Caco-2 (cell line): ENCODE data around the gene COX7B2. TPM values are rescaled to one million over a fixed set of nuclear protein-coding genes. Genes with fewer than 3 reads are reported as not detected.

Source experiments
- BruUV-seq: library from RNA; stranded (reverse); fragments of 400-500 nt; replicated peaks from 2 replicates; lab custom pipeline; 2021; lab: Mats Ljungman, UMichigan
- CTCF ChIA-PET: fragments of 300-600 bp; sonication (Branson Sonifier 250); formaldehyde crosslinking; loops from one replicate; lab custom pipeline; 2022; ENCODE audit warnings: antibody characterized with exemption; lab: Charles Lee
- POLR2A ChIA-PET: fragments of 300-600 bp; sonication (Branson Sonifier 250); formaldehyde crosslinking; loops from one replicate; lab custom pipeline; 2022; ENCODE audit warnings: antibody characterized with exemption; lab: Charles Lee
- DNase-seq, 2 experiments: peaks; one replicate each; pipeline versions ENCODE4 v3.0.0 to v3.0.0-alpha.2; 2020 to 2022
- H3K27me3 ChIP-seq: replicated peaks from 2 replicates; pipeline ENCODE4 v1.6.0; 2011; ENCODE audit warnings: low read length; ENCODE audit not compliant: control insufficient read depth, insufficient read depth
- H3K36me3 ChIP-seq: 2 replicates; pipeline ENCODE4 v1.5.1; 2011; ENCODE audit warnings: low read length; ENCODE audit not compliant: control insufficient read depth, insufficient read depth
- H3K4me1 ChIP-seq: fragments of 250-450 bp; sonication (Bioruptor Pico); 2 replicates; pipeline ENCODE4 v1.5.1; 2020; ENCODE audit warnings: mild to moderate bottlenecking
- H3K4me3 ChIP-seq: 2 replicates; pipeline ENCODE4 v1.5.1; 2011; ENCODE audit warnings: low read depth, mild to moderate bottlenecking, control low read depth, low read length
- H3K9me3 ChIP-seq: fragments of 250-450 bp; sonication (Bioruptor Pico); 2 replicates; pipeline ENCODE4 v1.5.1; 2020; ENCODE audit warnings: mild to moderate bottlenecking, moderate library complexity
- H3K27ac Mint-ChIP-seq: one replicate; pipeline ENCODE4 v1.8.0; 2022; ENCODE audit warnings: mixed read lengths; ENCODE audit not compliant: unreplicated experiment
- H3K27me3 Mint-ChIP-seq: one replicate; pipeline ENCODE4 v1.8.0; 2022; ENCODE audit warnings: mixed read lengths; ENCODE audit not compliant: insufficient read depth, unreplicated experiment
- H3K36me3 Mint-ChIP-seq: one replicate; pipeline ENCODE4 v1.8.0; 2022; ENCODE audit warnings: mild to moderate bottlenecking, mixed read lengths; ENCODE audit not compliant: insufficient read depth, unreplicated experiment
- H3K4me1 Mint-ChIP-seq: one replicate; pipeline ENCODE4 v1.8.0; 2022; ENCODE audit warnings: low read depth, mixed read lengths; ENCODE audit not compliant: unreplicated experiment
- H3K4me3 Mint-ChIP-seq: one replicate; pipeline ENCODE4 v1.8.0; 2022; ENCODE audit warnings: mild to moderate bottlenecking, moderate library complexity, mixed read lengths; ENCODE audit not compliant: unreplicated experiment
- H3K9me3 Mint-ChIP-seq: one replicate; pipeline ENCODE4 v1.8.0; 2022; ENCODE audit warnings: mixed read lengths; ENCODE audit not compliant: unreplicated experiment
- intact Hi-C: fragments of 100-400 bp; cut with micrococcal nuclease; formaldehyde crosslinking; loops from one replicate; pipeline ENCODE4 v1.10.0; 2022; ENCODE audit not compliant: unreplicated experiment
- total RNA-seq: library from RNA; stranded (reverse); gene quantifications from 2 replicates; pipeline ENCODE4 v1.2.3, GENCODE V29; 2022
- TF ChIP-seq, protein P1 (sequence below), 2 experiments: fragments of 200-600 bp in 1 of 2; IDR thresholded peaks; 1 replicate in 1 of 2; 2 replicates in 1 of 2; pipeline versions ENCODE4 v1.5.1 to v1.8.0; 2011 to 2022; ENCODE audit warnings: antibody characterized with exemption in 1 of 2, control low read depth in 1 of 2, inconsistent platforms in 1 of 2, low read depth in 1 of 2, low read length in 1 of 2, mild to moderate bottlenecking in 1 of 2, moderate library complexity in 1 of 2; ENCODE audit not compliant: insufficient read depth in 1 of 2, severe bottlenecking in 1 of 2, unreplicated experiment in 1 of 2

Gene COX7B2
- total RNA-seq, 1 experiment from 2014 or later, result not detected

DNA sequence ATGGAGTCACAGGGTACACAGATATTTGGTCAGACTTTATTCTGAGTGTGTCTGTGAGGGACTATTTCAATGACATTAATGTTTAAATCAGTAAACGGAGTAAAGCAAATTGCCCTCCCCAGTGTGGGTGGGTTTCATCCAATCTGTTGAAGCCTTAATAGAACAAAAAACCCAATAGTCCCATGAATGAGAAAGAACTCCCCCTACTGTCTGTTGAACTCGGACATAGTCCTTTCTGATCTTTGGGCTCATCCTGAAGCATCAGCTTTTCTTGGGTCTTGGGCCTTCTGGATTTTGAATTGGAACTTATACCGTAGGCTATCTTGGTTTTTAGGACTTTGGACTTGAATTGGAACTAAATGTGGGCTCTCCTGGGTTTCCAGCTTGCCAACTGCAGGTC, 193.6 kb downstream of the COX7B2 start:
- CTCF ChIA-PET, result no interaction called here
- no peak for DNase-seq
- Histone ChIP-seq H3K27me3 (no peaks in the 10 kb centered on the region), H3K36me3 (no peaks in the 10 kb centered on the region), H3K4me1 (no peaks in the 10 kb centered on the region), H3K9me3 (peaks cover 3% of the 10 kb centered on the region), H3K4me3 (no peak overlapping the region)
- Mint-ChIP-seq H3K27me3 (no peaks in the 10 kb centered on the region), H3K4me3 (no peak overlapping the region), H3K9me3 (no peaks in the 10 kb centered on the region), H3K4me1 (no peaks in the 10 kb centered on the region), H3K27ac (no peak overlapping the region), H3K36me3 (no peaks in the 10 kb centered on the region)
- POLR2A ChIA-PET, result no interaction called here
- BruUV-seq, result no TSS peak
- TF ChIP-seq, protein P1, sequence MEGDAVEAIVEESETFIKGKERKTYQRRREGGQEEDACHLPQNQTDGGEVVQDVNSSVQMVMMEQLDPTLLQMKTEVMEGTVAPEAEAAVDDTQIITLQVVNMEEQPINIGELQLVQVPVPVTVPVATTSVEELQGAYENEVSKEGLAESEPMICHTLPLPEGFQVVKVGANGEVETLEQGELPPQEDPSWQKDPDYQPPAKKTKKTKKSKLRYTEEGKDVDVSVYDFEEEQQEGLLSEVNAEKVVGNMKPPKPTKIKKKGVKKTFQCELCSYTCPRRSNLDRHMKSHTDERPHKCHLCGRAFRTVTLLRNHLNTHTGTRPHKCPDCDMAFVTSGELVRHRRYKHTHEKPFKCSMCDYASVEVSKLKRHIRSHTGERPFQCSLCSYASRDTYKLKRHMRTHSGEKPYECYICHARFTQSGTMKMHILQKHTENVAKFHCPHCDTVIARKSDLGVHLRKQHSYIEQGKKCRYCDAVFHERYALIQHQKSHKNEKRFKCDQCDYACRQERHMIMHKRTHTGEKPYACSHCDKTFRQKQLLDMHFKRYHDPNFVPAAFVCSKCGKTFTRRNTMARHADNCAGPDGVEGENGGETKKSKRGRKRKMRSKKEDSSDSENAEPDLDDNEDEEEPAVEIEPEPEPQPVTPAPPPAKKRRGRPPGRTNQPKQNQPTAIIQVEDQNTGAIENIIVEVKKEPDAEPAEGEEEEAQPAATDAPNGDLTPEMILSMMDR (IDR thresholded peaks at IDR 0.05; ENCODE audit: insufficient read depth in 1 of 2, low read depth in 1 of 2, low read length in 1 of 2, severe bottlenecking in 1 of 2, unreplicated experiment in 1 of 2), result peak in 1 of 2 experiments; percentile 13
- intact Hi-C loops, result no loop called here

DNA sequence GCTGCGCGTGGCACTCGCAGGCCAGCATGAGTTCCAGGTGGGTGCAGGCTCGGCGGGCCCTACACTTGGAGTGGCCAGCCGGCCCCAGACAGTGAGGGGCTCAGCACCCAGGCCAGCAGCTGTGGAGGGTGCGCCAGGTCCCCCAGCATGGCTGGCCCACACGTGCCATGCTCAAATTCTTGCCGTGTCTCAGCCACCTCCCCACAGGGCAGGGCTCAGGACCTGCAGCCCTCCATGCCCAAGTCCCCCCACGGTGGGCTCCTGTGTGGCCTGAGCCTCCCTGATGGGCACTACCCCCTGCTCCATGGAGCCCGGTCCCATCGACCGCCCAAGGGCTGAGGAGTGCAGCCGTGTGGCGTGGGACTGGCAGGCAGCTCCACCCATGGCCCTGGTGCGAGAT, 210.2 kb downstream of the COX7B2 start:
- Mint-ChIP-seq H3K27me3 (no peaks in the 10 kb centered on the region), H3K4me3 (no peak overlapping the region), H3K36me3 (peaks cover 5% of the 10 kb centered on the region), H3K9me3 (no peaks in the 10 kb centered on the region), H3K4me1 (no peaks in the 10 kb centered on the region), H3K27ac (no peak overlapping the region)
- Histone ChIP-seq H3K36me3 (no peaks in the 10 kb centered on the region), H3K27me3 (no peaks in the 10 kb centered on the region), H3K4me1 (no peaks in the 10 kb centered on the region), H3K9me3 (peaks cover 4% of the 10 kb centered on the region; the same call in 1 of the 2 replicates), H3K4me3 (no peak overlapping the region)
- intact Hi-C loops, result no loop called here
- CTCF ChIA-PET, result no interaction called here
- TF ChIP-seq, protein P1 (IDR thresholded peaks at IDR 0.05; ENCODE audit: insufficient read depth in 1 of 2, low read depth in 1 of 2, low read length in 1 of 2, severe bottlenecking in 1 of 2, unreplicated experiment in 1 of 2), result no peak
- BruUV-seq, result no TSS peak
- DNase-seq, result no peak
- POLR2A ChIA-PET, result no interaction called here

Other genes starting within 250 kb of the COX7B2 start
- gene GABRA4, start 84.3 kb upstream of the COX7B2 start, total RNA-seq, result 7.9 and 8.1 TPM in 2 replicates
- gene GABRB1, start 122.3 kb upstream of the COX7B2 start, total RNA-seq, result 9.2 and 10.3 TPM in 2 replicates